Coronary artery (tissue), 2 donors: ENCODE measurements around the gene DIRAS1.
A peak's percentile ranks its signal among the peaks of the same experiment; 100 is the strongest.

Experiments
- DNase-seq: peaks from one replicate; pipeline ENCODE4 v3.0.0-alpha.2; 2017; ENCODE audit warnings: low spot score
- H3K27ac ChIP-seq, 2 donors: fragments of 200-600 bp; sonication (generic); one replicate each; pipeline ENCODE4 v1.5.1; 2016 to 2019
- H3K4me3 ChIP-seq: fragments of 200-600 bp; sonication (generic); 2 replicates; pipeline ENCODE4 v1.5.1; 2016; ENCODE audit warnings: mild to moderate bottlenecking, moderate library complexity
- CTCF ChIP-seq: fragments of 200-600 bp; sonication (generic); IDR thresholded peaks from one replicate; pipeline ENCODE4 v1.5.1; 2019; ENCODE audit warnings: antibody characterized with exemption

Gene DIRAS1

GRCh38 chr19:2739602-2740313 lies 18.6 kb upstream of the DIRAS1 start, which contains the start of gene SLC39A3:
Gene SLC39A3 (minus strand): TSS chr19:2740017. CDS start chr19:2737257, 2,760 bp downstream.
- Histone ChIP-seq H3K27ac (peak within 1 kb of the TSS; percentile 40 to 57), H3K4me3 (peak within 1 kb of the TSS; percentile 77)
- TF ChIP-seq CTCF: no peak
- DNase-seq: peak; percentile 98

DNA sequence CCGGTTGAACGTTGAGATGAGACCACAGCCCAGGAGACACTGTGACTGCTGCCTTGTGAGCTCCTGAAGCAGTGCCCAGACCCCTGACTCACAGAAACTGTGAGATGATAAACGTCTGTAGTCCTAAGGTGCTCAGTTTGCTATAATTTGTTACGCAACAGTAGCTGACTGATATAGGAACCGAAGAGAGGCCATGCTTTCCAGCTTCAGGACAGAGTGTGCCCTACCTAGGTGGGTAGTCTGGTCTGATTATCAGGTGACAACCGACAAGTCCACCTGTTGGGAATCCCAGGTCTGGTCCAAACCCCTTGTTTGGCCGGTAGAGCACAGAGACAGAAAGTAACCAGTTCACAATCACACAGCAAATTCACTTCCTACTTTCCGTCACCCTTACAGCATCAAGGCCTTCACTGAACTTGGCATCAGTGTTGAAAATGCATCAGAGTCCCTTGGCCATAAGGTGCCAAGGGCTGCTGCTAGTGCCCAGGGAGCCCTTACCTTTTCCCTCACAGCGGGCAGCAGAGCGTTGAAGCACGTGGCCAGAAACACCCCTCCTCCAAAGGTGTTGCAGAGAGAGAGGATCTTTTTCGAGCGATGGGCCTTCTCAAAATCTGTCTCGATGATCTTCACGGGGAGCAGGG lies 15.5 kb upstream of the DIRAS1 start:
- Histone ChIP-seq H3K4me3 (no peak overlapping the region), H3K27ac (no peak overlapping the region)
- no peak for DNase-seq
- no peak for TF ChIP-seq CTCF

- Histone ChIP-seq H3K4me3 (no peak overlapping the region), H3K27ac (no peak overlapping the region)
- DNase-seq: no peak
- no peak for TF ChIP-seq CTCF
Measured at GRCh38 chr19:2735374-2735773, 14.2 kb upstream of the DIRAS1 start.

DNA sequence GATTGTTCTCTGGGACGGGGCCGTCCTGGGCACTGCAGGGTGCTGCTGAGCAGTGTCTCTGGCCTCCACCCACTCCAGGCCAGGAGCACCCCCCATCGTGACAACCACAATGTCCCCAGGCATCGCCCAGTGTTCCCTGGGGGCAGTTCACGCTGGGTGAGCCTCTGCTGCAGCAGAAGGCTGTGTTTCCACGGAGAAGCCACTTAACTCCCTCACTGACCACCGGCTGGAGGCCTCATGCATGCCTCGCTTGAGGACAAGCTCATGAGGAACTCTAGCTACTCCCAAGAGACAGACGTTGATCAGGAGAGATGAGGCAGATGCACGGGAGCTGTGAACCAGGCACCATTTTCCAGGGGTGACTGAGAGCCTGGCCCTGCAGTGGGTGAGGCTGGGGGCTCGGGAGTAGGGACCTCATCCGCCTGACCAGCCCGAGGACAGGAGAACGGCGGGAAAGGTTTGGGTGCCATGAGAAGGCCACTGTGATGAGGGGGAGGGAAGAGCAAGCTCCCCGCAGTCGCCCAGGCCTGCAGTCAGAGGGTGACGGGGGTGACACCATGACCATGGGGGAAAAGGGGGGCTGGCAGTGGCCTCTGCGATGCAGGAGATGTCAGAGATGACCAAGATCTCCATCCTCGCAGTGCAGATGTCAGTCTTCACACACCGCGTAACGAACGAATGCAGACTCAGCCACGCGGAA lies 13.6 kb upstream of the DIRAS1 start:
- no peak for DNase-seq
- no peak for TF ChIP-seq CTCF
- Histone ChIP-seq H3K27ac (no peak overlapping the region), H3K4me3 (no peak overlapping the region)

- no peak overlapping the region for H3K27ac ChIP-seq
- no peak for DNase-seq
- TF ChIP-seq CTCF: no peak
- H3K4me3 ChIP-seq: no peak overlapping the region
Measured at GRCh38 chr19:2733930-2734588, 12.9 kb upstream of the DIRAS1 start.

DNA sequence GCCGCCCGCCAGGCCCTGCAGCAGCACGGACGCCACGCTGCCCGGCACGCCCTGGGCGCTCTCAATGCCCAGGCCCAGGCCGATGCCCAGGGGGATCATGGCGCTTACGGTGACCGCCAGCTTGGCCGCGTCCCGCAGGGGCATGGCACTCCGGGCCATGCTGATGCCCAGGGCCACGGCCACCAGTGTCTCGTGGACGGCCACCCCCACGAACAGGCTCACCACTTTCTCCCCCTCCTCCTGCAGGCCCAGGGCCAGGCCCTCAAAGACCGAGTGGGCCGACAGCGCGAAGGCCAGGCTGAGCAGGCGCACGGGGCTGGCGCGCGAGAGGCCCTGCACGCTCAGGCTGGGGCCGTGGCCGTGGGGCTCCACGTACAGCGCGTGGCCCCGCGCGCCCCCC lies 11.7 kb upstream of the DIRAS1 start:
- H3K27ac ChIP-seq: no peak overlapping the region
- no peak overlapping the region for H3K4me3 ChIP-seq
- no peak for DNase-seq
- TF ChIP-seq CTCF: no peak
